Osteoblast (primary cell): Measurements from ENCODE around the gene NTNG2. TPM values are rescaled to one million over a fixed set of nuclear protein-coding genes. Genes with fewer than 3 reads are reported as not detected.

Experiments used
- DNase-seq: peaks from one replicate; pipeline ENCODE4 v3.0.0; 2011; ENCODE audit warnings: low spot score, mixed read lengths; ENCODE audit not compliant: insufficient read length; ENCODE audit errors: missing footprints
- H2AFZ ChIP-seq: 2 replicates; pipeline ENCODE4 v1.6.0; 2011; ENCODE audit warnings: mild to moderate bottlenecking, low read length
- H3K27ac ChIP-seq: 2 replicates; pipeline ENCODE4 v1.5.1; 2011; ENCODE audit warnings: mild to moderate bottlenecking, low read depth, low read length, moderate library complexity
- H3K27me3 ChIP-seq: 2 replicates; pipeline ENCODE4 v1.6.0; 2012; ENCODE audit warnings: mild to moderate bottlenecking, control low read depth, inconsistent platforms, low read length, moderate library complexity; ENCODE audit not compliant: insufficient read depth
- H3K36me3 ChIP-seq: 2 replicates; pipeline ENCODE4 v1.5.1; 2011; ENCODE audit warnings: mild to moderate bottlenecking, low read length, control low read depth, moderate library complexity; ENCODE audit not compliant: insufficient read depth
- H3K4me1 ChIP-seq: 2 replicates; pipeline ENCODE4 v1.5.1; 2011; ENCODE audit warnings: mild to moderate bottlenecking, low read length, control low read depth, moderate library complexity; ENCODE audit not compliant: insufficient read depth
- H3K4me2 ChIP-seq: 2 replicates; pipeline ENCODE4 v1.6.0; 2011; ENCODE audit warnings: mild to moderate bottlenecking, low read length; ENCODE audit not compliant: insufficient read depth
- H3K4me3 ChIP-seq: fragments of 200-600 bp; sonication (generic); 3 replicates; pipeline ENCODE4 v1.5.1; 2012; ENCODE audit warnings: mild to moderate bottlenecking, low read length, inconsistent platforms; ENCODE audit not compliant: insufficient read depth
- H3K79me2 ChIP-seq: 2 replicates; pipeline ENCODE4 v1.6.0; 2012; ENCODE audit warnings: mild to moderate bottlenecking, low read length, control low read depth, inconsistent platforms; ENCODE audit not compliant: insufficient read depth
- H3K9me3 ChIP-seq: 2 replicates; pipeline ENCODE4 v1.5.1; 2011; ENCODE audit warnings: low read depth, low read length, control low read depth
- H4K20me1 ChIP-seq: 2 replicates; pipeline ENCODE4 v1.6.0; 2012; ENCODE audit warnings: mild to moderate bottlenecking, low read length, control low read depth; ENCODE audit not compliant: insufficient read depth
- total RNA-seq: library from RNA; depleted of rRNA; stranded (reverse); fragments of >200 nt; gene quantifications from 2 replicates; pipeline ENCODE4 v1.2.3, GENCODE V29; 2012
- TF ChIP-seq, protein P1 (sequence below): IDR thresholded peaks from 2 replicates; pipeline ENCODE4 v1.5.1; 2011; ENCODE audit warnings: mild to moderate bottlenecking, low read depth, low read length, moderate library complexity; ENCODE audit errors: extremely low read depth

The NTNG2 gene
- total RNA-seq, 1 donor: 9.4 TPM

DNA sequence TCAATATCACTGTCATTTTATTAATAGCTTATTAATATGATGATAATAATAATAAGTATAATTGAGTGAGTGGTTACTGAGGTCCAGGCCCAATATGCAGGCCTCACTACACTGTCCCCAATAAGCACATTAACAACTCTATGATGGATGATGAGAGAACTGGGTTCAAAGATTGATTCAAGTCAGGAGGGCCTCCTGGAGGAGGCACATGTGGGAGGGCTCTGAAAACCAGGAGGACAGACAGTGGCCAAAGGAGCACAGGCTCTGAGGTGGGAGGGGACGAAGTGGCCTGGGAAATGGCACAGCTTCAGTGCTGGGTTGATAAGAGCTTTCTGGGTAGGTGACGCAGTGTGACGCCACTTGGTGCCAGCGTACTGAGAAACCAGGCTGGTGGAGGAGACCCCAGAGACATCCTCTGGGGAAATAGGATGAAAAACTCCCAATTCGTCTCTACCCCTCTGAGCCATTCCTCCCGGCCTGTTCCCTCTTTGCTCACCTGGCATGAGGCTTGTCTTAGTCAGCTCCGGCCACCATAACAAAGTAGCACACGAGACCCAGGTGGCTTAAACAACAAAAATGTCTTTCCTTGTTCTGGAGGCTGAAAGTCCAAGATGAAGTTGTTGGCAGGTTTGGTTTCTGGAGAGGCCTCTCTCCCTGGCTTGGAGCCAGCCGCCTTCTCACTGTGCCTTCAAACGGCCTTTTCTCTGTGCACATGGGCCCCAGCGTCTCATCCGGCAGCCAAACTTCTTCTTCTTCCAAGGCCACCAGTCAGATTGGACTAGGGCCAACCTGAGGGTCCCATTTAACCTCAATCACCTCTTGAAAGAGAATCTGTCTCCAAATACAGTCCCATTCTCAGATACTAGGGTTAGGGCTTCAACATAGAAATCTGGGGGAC, 31.6 kb downstream of the NTNG2 start:
- no peaks in the 10 kb centered on the region for H3K9me3 ChIP-seq
- H3K4me2 ChIP-seq: no peak overlapping the region
- no peak overlapping the region for H2AFZ ChIP-seq
- H4K20me1 ChIP-seq: no peaks in the 10 kb centered on the region
- no peak overlapping the region for H3K4me3 ChIP-seq
- no peak overlapping the region for H3K27ac ChIP-seq
- TF ChIP-seq, protein P1, sequence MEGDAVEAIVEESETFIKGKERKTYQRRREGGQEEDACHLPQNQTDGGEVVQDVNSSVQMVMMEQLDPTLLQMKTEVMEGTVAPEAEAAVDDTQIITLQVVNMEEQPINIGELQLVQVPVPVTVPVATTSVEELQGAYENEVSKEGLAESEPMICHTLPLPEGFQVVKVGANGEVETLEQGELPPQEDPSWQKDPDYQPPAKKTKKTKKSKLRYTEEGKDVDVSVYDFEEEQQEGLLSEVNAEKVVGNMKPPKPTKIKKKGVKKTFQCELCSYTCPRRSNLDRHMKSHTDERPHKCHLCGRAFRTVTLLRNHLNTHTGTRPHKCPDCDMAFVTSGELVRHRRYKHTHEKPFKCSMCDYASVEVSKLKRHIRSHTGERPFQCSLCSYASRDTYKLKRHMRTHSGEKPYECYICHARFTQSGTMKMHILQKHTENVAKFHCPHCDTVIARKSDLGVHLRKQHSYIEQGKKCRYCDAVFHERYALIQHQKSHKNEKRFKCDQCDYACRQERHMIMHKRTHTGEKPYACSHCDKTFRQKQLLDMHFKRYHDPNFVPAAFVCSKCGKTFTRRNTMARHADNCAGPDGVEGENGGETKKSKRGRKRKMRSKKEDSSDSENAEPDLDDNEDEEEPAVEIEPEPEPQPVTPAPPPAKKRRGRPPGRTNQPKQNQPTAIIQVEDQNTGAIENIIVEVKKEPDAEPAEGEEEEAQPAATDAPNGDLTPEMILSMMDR: no peak
- no peaks in the 10 kb centered on the region for H3K4me1 ChIP-seq
- peaks cover 2% of the 10 kb centered on the region for H3K27me3 ChIP-seq
- H3K79me2 ChIP-seq: no peaks in the 10 kb centered on the region
- H3K36me3 ChIP-seq: no peaks in the 10 kb centered on the region
- DNase-seq: no peak

DNA sequence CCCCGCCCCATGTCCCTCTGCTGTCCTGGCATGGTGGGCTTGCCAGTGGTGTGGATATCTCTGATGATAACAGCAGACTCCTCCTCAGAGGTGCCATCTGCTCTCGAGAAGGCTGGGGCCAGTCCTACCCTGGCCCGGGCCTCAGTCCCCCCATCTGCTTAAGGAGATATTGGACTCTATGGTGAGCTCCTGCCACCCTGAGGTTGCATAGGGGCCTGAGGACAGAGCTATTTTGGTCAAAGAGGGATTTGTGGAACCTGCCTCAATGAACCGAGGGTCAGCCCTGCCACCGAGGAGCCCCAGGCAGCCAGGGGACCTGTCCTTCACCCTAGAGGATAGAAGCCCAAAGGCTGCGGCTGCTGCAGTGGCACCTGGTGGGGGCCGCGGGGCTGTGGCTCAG, 32.6 kb downstream of the NTNG2 start:
- Histone ChIP-seq H2AFZ (no peak overlapping the region), H3K4me3 (no peak overlapping the region), H3K9me3 (no peaks in the 10 kb centered on the region), H4K20me1 (no peaks in the 10 kb centered on the region), H3K36me3 (no peaks in the 10 kb centered on the region), H3K4me1 (no peaks in the 10 kb centered on the region), H3K27ac (no peak overlapping the region), H3K27me3 (no peaks in the 10 kb centered on the region), H3K79me2 (no peaks in the 10 kb centered on the region), H3K4me2 (no peak overlapping the region)
- no peak for DNase-seq
- TF ChIP-seq, protein P1: no peak

DNA sequence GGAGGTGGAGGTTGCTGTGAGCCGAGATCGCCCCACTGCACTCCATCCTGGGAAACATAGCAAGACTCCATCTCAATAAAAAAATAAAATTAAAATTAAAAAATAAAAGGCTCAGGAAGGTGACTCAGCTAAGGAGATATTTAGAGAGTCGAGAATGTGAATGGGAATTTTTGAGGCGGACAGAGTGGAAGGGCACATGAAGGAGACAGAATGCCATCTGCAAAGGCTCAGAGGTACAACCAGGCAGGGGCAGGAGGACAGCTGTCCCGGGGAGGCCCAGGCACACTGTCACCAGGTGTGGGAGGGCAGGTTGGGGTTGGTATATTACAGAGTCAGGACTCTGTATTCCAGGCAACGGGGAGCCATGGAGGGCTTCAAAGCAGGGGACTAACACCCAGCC, 35.5 kb downstream of the NTNG2 start:
- Histone ChIP-seq H3K4me2 (no peak overlapping the region), H3K27me3 (peaks cover 16% of the 10 kb centered on the region), H3K9me3 (no peaks in the 10 kb centered on the region), H4K20me1 (no peaks in the 10 kb centered on the region), H3K4me1 (no peaks in the 10 kb centered on the region), H3K79me2 (no peaks in the 10 kb centered on the region), H3K36me3 (no peaks in the 10 kb centered on the region), H2AFZ (no peak overlapping the region), H3K4me3 (no peak overlapping the region), H3K27ac (no peak overlapping the region)
- peak; percentile 85 for DNase-seq
- TF ChIP-seq, protein P1: no peak

DNA sequence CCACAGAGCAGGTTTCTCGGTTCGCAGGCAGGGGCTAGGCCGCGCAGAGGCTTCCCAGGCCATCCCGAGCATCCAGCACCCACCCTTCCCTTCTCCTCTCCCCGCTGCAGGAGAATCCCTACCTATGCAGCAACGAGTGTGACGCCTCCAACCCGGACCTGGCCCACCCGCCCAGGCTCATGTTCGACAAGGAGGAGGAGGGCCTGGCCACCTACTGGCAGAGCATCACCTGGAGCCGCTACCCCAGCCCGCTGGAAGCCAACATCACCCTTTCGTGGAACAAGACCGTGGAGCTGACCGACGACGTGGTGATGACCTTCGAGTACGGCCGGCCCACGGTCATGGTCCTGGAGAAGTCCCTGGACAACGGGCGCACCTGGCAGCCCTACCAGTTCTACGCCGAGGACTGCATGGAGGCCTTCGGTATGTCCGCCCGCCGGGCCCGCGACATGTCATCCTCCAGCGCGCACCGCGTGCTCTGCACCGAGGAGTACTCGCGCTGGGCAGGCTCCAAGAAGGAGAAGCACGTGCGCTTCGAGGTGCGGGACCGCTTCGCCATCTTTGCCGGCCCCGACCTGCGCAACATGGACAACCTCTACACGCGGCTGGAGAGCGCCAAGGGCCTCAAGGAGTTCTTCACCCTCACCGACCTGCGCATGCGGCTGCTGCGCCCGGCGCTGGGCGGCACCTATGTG, 36.1 kb downstream of the NTNG2 start:
- TF ChIP-seq, protein P1: no peak
- Histone ChIP-seq H3K27ac (no peak overlapping the region), H3K4me1 (no peaks in the 10 kb centered on the region), H3K36me3 (no peaks in the 10 kb centered on the region), H3K4me2 (no peak overlapping the region), H3K4me3 (no peak overlapping the region), H3K27me3 (peaks cover 23% of the 10 kb centered on the region), H3K9me3 (no peaks in the 10 kb centered on the region), H3K79me2 (no peaks in the 10 kb centered on the region), H2AFZ (no peak overlapping the region), H4K20me1 (peaks cover 4% of the 10 kb centered on the region)
- peak; percentile 67 for DNase-seq
